Cardiac atrium fibroblast (primary cell): ENCODE results near the gene RANBP3L. TPM values are rescaled to one million over a fixed set of nuclear protein-coding genes. Genes with fewer than 3 reads are reported as not detected.

Experiments
- total RNA-seq: library from RNA; depleted of rRNA; stranded (reverse); fragments of >200 nt; gene quantifications from 2 replicates; pipeline ENCODE4 v1.2.3, GENCODE V29; 2015

The RANBP3L gene, protein sequence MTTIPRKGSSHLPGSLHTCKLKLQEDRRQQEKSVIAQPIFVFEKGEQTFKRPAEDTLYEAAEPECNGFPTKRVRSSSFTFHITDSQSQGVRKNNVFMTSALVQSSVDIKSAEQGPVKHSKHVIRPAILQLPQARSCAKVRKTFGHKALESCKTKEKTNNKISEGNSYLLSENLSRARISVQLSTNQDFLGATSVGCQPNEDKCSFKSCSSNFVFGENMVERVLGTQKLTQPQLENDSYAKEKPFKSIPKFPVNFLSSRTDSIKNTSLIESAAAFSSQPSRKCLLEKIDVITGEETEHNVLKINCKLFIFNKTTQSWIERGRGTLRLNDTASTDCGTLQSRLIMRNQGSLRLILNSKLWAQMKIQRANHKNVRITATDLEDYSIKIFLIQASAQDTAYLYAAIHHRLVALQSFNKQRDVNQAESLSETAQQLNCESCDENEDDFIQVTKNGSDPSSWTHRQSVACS
- not detected in 2 replicates for total RNA-seq

DNA sequence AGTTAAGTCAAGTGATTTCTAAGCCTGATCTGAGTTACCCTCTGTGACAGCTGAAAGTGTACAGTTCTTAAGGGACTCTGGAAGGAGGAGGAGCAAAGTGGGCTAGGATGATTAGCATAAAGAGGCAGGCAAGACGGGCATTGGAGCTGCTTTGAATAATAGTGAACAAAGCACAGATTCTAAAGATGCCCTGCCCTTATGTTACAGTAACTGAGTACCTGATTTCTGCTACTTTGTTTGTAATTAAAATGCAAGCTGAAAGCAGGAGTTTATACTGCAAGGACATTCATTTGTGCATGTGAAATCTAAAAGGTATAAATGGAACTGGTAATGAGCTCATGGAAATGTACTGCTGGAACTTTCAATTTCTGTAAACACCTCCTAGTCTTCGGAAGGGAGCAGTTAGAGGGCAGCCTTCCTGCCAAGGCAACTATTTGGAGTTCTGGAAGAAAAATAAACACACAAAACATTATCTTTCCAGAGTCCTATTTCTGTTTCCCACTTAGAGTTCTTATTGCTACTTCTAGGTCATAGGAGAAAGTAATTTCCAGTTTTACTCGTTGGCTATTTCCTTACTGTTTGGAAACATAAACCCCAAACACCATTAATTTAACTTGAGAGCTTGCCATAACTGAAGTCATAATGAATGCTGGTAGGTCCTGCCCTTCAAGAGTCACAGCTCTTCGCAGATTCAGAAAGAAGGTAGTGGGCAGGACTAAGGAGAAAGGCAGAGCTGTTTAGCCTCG, at the start of gene RANBP3L:
TSS of gene RANBP3L (minus strand) at position 45 of the 746 bp plus-strand sequence. CDS start 486 bp downstream, outside the sequence.

DNA sequence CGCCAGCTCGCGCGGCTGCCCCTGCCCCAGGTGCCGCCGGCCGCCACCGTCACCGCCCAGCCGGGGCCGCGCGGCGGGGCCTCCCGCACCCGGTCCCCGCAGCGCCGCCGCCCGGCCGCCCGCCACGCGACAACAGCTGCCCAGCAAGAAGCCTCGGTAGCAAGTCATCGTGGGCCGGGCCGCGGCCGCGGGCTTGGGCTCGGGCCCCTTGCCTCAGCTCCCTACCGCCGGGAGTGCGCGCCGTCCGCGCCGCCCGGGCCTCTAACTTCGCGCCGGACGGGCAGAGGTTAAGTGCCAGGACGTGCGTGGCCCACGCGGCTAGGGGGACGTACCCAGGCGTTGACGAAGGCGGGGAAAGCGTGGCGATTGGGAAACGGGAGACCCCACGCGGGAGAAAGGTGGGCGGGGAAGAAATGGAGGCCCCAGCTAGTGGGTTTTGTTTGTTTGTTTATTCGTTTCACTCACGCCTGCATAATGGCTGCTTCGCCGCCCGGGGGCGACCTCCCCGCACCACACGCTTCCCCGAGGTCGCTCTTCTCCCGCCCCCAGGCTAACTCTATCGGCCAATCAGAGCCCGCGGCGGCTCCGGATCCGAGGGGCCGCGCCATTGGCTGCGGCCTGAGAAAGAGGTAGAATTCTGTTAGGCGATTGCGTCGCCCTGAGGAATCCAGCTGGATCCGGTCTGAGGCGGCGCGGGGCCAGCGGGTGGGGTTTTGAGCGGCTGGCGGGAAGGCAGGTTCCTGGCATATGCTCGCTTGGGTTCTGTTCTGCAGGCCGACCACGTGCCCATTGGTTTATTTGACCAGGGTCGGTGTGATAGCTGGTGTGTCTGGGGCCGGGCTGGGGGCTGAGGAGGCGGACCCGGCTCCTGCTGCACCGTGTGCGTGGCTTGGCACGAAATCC, 59.8 kb downstream of the RANBP3L start, which contains the start of gene NADK2:
TSS of gene NADK2 (minus strand) at position 295 of the 903 bp plus-strand sequence. CDS start at position 168, 127 bp downstream.

Other genes starting within 250 kb of the RANBP3L start
- not detected in 2 replicates for gene UGT3A2, start 235.0 kb downstream of the RANBP3L start, total RNA-seq
- gene LMBRD2, start 150.0 kb downstream of the RANBP3L start, total RNA-seq: 6.1 and 8.6 TPM in 2 replicates
- gene SKP2, start 149.8 kb downstream of the RANBP3L start, total RNA-seq: 17.8 and 38.1 TPM in 2 replicates
- gene NADK2, start 60.0 kb downstream of the RANBP3L start, total RNA-seq: 26.9 and 29.0 TPM in 2 replicates